HG02938 (cell line): ENCODE results near the gene PDE3B.
"Not testable (repeated sequence)": the region's sequence is repeated elsewhere in the genome, so short reads cannot be mapped to it uniquely, and the experiment has no call there.

Source experiments
- ATAC-seq: cut with Tn5 transposase; IDR thresholded peaks from one replicate; pipeline ENCODE4 v1.9.1; 2021; ENCODE audit warnings: mild to moderate bottlenecking, moderate library complexity; ENCODE audit not compliant: unreplicated experiment

The PDE3B gene

GRCh38 chr11:14643697-14644225 is at the start of gene PDE3B:
Gene PDE3B, plus strand, starts transcription at chr11:14643804. Its CDS starts 272 bp downstream, at chr11:14644076.
- ATAC-seq: peak; percentile 52

DNA sequence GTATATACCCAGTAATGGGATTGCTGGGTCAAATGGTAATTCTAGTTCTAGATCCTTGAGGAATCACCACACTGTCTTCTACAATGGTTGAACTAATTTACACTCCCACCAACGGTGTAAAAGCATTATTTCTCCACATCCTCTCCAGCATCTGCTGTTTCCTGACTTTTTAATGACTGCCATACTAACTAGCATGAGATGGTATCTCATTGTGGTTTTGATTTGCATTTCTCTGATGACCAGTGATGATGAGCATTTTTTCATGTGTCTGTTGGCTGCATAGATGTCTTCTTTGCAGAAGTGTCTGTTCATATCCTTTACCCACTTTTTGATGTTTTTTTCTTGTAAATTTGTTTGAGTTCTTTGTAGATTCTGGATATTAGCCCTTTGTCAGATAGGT is 48.3 kb upstream of the PDE3B start:
- ATAC-seq: not testable (repeated sequence)

DNA sequence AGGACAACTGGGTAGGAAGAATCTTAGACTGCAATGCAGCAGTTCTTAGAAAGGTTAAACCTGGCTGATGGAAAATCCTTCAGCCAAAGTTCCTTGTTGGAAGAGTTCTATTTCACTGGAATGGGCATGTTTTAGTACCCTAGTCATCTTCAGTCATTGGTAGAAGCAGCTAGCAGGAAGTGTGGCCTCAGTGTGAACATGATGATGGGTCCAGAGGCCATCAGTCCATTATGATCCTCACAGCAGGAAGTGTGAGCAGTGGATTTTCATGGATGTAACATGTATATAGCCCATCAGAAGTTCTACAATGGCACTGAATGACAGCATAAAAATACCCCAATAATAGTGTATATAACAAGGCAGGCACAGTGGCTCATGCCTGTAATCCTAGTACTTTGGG is 35.9 kb upstream of the PDE3B start:
- ATAC-seq: no peak

- ATAC-seq: no peak
These were observed 33.7 kb upstream of the PDE3B start for GRCh38 chr11:14609902-14610301.

DNA sequence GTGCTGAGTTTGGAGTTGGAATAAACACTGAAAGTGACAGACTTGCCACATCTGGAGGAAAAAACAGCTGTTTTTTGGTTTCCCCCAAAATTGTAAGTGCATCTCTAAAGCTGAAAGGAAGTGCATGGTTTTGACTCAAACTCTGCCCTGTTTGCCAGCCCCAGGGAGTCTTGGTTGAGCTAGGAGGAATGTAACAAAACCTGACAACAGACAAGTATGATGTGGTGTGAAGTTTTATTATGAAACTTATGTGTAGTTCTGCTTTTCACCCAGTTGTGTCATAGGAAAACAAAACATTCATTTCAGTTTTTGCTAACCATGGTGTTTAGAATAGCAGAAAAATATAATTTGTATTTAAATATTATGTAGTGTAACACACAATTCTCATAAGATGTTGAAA is 31.7 kb upstream of the PDE3B start:
- peak; percentile 51 for ATAC-seq

- ATAC-seq: no peak
These were observed 30.9 kb upstream of the PDE3B start for GRCh38 chr11:14612694-14613093.

- no peak for ATAC-seq
These were observed 29.4 kb upstream of the PDE3B start for GRCh38 chr11:14614091-14614622.

- no peak for ATAC-seq
These were observed 26.2 kb upstream of the PDE3B start for GRCh38 chr11:14617241-14618027.

GRCh38 chr11:14618060-14618459 is 25.5 kb upstream of the PDE3B start:
- ATAC-seq: no peak

GRCh38 chr11:14619603-14620531 is 23.7 kb upstream of the PDE3B start:
- no peak for ATAC-seq

DNA sequence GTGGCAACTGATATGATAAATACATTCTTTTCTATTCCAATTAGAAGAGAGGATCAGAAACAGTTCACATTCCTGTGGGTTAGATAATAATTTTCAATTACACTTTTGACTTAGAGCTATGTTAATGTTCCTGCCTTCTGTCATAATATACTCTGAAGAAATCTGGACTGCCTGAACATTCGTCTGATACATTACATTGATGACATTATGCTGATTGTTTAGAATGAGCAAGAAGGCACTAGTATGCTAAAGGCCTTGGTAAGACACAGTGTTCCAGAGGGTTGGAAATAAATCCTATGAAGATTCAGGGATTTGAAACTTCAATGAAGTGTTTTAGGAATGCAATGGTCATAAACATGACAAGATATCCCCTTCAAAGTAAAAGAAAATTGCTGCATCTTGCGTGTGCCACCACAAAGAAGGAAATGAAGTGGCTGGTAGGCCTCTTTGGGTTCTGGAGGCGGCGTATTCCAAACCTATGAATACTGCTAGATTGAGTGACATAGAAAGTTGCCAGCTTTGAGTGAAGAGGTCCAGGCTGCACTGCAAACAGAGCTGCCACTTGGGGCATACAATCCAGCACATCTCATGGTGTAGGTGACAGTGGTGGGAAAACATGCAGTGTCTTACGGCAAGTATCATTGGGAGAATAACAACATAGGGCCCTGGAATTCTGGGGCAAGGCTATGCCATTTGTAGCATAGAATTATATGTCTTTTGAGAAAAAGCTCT is 21.2 kb upstream of the PDE3B start:
- no peak for ATAC-seq

GRCh38 chr11:14623036-14623435 is 20.6 kb upstream of the PDE3B start:
- no peak for ATAC-seq

GRCh38 chr11:14625586-14626205 is 17.9 kb upstream of the PDE3B start:
- ATAC-seq: peak; percentile 59

GRCh38 chr11:14626650-14627049 is 17.0 kb upstream of the PDE3B start:
- no peak for ATAC-seq

DNA sequence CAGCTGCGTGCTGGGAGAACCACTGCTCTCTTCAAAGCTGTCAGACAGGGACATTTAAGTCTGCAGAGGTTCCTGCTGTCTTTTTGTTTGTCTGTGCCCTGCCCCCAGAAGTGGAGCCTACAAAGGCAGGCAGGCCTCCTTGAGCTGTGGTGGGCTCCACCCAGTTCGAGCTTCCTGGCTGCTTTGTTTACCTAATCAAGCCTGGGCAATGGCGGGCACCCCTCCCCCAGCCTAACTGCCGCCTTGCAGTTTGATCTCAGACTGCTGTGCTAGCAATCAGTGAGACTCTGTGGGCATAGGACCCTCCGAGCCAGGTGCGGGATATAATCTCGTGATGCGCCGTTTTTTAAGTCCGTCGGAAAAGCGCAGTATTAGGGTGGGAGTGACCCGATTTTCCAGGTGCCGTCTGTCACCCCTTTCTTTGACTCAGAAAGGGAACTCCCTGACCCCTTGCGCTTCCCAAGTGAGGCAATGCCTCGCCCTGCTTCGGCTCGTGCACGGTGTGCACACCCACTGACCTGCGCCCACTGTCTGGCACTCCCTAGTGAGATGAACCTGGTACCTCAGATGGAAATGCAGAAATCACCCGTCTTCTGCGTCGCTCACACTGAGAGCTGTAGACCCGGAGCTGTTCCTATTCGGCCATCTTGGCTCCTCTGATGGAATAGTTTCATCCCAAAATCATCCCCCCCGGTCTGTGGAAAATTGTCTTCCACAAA is 9.9 kb upstream of the PDE3B start:
- not testable (repeated sequence) for ATAC-seq

- no peak for ATAC-seq
These were observed 8.8 kb upstream of the PDE3B start for GRCh38 chr11:14634813-14635212.

DNA sequence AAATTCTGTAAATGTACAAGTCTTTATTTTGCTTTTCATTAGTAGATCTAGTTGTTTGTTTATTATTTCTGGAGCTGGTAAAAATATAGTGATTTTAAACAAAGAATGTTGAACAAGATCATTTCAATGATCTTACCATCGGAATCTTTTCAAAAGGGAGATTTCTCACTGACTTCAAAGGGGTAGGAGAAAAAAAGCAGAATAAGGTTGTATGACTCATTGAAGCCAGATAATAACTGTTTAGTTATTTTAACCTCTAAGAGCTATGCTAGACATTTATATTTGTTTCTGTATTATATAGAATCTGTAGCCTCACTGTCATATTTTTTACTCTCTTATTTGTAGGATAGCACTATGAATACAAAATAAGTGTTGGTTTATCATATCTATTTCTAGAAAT is 8.1 kb upstream of the PDE3B start:
- ATAC-seq: no peak

DNA sequence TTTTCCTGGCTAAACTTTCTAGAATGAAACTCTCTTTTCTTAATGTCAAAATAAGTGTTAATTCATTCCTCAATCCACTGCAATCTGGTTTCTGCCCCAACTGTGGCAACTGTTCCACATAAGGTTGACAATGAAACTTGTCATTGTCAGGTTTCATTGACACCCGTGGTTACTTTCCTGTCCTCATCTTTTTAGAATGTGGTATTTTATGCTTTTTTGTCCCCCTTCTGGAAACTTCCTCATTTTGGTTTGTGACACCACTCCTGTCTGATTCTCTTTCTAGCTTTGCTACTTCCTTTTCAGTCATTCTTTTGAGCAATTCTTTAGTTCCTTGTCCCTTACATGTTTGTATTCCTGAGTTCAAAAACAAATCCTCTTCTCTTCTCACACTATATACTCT is 7.5 kb upstream of the PDE3B start:
- ATAC-seq: peak; percentile 54

DNA sequence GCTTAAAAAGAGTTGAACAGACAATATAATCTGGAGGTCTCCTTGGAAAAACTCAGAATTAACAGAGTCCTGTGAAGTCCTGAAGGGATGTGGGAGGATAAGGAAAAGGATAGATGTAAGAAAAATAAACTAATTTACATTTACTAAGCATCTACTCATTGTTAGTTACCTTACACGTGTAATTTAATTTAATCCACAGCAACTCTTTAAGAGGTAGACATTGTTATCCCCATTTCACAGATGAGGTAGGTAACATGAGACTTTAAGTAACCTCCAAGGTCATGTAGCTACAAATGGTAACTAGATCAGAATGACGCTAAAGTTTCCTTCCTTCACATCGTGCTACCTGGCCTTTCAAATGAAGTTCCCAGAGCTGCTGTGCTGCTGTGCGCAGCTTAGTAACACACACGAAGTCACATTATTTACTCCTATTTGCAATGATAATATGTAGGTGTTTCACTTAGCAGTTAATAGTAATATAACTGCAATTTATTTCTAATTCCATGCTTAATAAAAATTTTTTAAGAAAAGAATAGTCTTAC is 5.7 kb upstream of the PDE3B start:
- no peak for ATAC-seq
